Limb (tissue), 2 donors: ENCODE measurements around the gene ARNT2.

ENCODE experiments used
- DNase-seq, 2 donors: peaks; one replicate each; pipeline ENCODE4 v3.0.0-alpha.2; 2016; ENCODE audit errors: extremely low spot score in 2 of 2

The ARNT2 gene

DNA sequence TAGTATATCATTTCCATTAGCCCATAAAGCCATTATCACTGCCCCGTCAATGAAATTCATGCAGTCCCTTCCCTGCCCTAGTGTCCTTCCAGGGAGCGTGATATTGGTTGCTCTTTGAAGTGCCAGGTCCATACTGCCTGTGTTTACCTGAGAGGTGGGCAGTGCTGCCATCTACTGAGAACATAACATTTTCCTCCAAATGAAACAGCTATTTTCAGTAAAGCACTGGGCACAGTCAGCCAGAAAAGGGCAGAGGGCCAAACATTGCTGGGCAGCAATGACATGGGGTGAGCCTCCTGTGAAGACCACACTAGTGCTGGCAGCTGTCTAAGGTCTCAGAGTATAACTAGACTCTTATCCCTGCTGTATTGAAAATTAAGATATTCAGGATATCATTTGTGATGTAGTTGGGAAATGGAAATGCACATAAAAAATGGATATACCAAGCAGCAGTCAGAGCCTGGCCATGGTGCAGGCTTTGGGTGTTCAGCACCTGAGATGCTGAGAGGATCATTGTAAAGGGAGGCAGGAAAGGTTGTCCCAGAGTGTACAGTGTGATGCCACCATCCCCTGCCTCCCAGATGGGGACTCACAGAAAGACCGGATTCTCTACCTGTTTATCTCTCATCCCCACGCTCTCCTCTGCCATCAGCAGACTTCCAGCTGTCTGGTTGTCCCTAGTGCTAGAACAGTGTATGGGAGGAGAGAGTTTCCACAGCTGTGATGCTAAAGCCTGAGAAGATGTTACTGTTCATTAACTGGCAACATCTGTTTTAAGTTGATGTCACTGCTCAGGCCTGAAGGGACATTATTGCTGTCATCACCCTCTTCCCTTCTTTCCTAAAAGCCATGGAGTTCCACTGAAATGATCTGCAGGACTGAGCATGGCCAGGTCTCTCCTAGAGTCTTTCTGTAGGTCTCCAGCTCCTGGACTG is 108.8 kb downstream of the ARNT2 start:
- DNase-seq: no peak

DNA sequence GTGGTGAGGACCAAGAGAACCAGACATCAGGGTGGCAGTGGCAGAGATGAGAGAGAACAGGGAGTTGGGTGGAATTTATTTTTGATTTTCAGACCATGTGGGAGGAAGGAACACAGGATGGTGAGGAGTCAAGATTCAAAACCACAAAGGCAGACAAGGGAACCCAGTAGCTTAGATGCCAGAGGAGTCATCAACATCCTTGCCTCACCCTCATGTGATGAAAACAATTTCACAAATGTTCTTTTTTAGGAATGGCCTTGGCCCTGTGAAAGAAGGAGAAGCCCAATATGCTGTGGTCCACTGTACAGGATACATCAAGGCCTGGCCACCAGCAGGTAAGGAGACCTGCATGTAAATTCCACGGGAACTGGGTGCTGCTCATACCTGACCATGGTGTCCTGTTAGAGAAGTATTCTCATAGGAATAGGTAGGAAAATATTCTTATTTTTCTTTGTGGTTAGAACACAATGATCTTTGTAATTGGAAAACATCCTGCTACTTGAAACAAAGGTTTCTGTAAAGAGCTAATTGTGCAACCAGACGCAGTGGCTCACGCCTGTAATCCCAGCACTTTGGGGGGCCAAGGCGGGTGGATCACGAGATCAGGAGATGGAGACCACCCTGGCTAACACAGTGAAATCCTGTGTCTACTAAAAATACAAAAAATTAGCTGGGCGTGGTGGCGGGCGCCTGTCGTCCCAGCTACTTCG is 110.0 kb downstream of the ARNT2 start:
- DNase-seq: no peak

DNA sequence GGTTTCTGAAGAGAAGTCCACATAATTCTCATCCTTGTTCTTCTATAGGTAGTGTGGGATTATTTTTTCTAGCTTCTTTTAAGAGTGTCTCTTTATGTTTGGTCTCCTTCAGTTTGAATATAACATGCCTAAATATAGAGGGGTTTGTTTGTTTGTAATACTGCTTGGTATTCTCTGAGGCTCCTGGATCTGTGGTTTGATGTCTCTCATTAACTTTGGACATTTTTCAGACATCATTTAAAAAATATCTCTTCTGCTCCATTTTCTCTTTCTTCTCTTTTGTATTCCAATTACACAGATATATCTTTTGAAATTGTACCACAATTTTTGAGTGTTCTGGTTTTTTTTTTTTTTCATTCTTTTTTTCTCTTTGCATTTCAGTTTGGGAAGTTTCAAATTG is 113.1 kb downstream of the ARNT2 start:
- DNase-seq: no peak

DNA sequence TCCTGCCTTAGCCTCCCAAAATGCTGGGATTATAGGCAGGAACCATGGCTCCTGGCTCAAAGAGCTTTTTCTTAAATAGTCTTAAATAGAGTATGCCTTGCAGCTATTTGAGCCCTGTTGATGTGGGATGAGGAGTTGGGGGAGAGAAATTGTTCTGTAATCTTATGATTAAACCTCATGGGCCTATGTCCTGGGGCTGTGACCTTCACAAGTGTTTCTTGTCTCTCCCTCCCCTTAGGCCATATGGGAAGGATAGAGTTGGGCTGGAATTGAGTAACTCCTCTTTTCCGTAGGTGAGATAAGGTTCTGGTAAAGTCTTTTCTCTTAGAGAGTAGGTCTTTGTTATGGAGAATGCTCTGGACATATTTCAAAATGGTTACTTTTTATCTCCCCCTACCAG is 114.3 kb downstream of the ARNT2 start:
- DNase-seq: no peak

DNA sequence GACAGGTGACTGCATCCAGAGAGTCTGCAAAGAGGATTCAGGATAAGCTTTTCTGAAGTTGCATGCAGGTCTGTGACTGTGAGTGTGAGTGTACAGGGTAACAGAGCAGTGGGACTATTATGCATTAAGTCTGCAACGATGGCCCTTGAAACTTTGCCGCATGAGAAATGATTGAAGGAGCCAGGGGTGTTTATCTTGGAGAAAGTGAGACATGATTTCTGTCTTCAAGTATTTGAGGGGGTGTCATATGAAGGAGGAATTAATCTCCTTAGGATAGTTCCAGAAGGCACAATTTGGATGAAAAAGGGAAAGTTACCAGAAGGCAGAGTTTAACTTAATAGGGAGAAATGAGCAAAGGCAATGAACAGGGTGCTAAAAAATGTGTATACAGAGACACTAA is 119.6 kb downstream of the ARNT2 start:
- no peak for DNase-seq

- no peak for DNase-seq
These were observed 121.7 kb downstream of the ARNT2 start for GRCh38 chr15:80525853-80526252.

GRCh38 chr15:80526556-80527340 is 122.6 kb downstream of the ARNT2 start:
- no peak for DNase-seq

- no peak for DNase-seq
These were observed 123.2 kb downstream of the ARNT2 start for GRCh38 chr15:80527406-80527805.

- no peak for DNase-seq
These were observed 123.8 kb downstream of the ARNT2 start for GRCh38 chr15:80527961-80528360.

GRCh38 chr15:80530737-80531365 is 126.7 kb downstream of the ARNT2 start:
- DNase-seq: no peak

GRCh38 chr15:80531388-80531787 is 127.2 kb downstream of the ARNT2 start:
- DNase-seq: no peak

- DNase-seq: no peak
These were observed 127.6 kb downstream of the ARNT2 start for GRCh38 chr15:80531796-80532195.

- DNase-seq: no peak
These were observed 129.7 kb downstream of the ARNT2 start for GRCh38 chr15:80533790-80534333.

- no peak for DNase-seq
These were observed 132.0 kb downstream of the ARNT2 start for GRCh38 chr15:80536231-80536630.

DNA sequence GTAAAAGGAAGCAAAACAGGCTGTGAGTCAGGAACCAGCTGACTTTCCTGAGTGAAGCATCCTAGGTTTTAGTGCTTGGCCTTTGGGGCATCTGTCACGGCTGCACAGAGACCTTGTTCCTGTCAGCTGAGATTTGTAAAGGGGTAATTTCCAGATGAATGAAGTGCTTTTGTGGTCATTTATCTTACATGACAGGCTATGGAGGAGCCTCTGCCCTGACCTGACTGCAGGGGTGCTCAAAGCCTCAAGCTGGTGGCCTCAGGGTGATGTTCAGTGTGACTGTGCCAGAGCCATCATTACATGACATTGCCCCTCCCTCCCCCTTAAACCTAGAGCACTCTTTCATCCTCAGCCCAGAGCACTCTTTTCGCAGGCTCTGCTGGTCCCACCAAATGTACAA is 132.5 kb downstream of the ARNT2 start:
- DNase-seq: no peak

DNA sequence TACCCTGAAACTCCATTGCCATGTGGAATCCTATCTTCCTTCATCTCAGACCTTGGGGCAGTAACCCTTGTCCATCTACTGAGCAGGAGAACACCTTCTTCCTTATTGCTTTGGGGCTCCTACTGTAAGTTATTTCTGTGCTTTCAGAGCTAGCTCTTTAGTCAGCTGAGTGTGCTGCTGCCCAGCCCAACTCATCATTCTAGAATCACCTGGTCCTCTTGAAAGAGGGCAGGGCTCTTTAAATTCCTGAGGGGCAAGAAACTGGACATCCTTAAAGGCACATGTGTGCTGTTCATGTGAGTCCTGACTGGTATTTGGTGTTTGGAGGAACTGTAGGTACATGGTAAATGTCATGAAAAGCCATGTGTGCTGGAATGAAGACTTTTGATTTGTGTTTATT is 140.9 kb downstream of the ARNT2 start:
- no peak for DNase-seq

DNA sequence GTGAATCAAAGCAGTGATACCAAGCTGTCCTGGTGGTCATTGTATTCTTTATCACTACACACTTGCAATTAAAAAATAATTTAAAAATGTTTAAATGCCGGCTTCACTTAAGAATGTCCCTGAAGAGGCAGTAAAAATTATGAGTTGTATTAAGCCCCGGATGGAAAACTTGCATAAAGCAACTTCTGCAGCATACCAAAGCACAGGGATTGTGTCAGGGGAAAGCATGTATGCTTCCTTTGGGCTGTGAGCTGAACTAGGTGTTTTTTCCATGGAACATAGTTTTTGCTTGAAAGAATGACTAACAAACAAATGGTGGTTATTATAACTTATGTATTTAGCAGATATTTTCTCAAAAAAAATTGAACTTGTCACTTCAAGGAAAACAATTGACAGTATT is 143.1 kb downstream of the ARNT2 start:
- DNase-seq: no peak

- no peak for DNase-seq
These were observed 145.0 kb downstream of the ARNT2 start for GRCh38 chr15:80549191-80549590.

- no peak for DNase-seq
These were observed 145.5 kb downstream of the ARNT2 start for GRCh38 chr15:80549654-80550053.

- DNase-seq: peak in 1 of 2 donors; percentile 15
These were observed 146.2 kb downstream of the ARNT2 start for GRCh38 chr15:80550219-80550907.

- no peak for DNase-seq
These were observed 146.7 kb downstream of the ARNT2 start for GRCh38 chr15:80550908-80551260.
